Pericardium fibroblast (primary cell): ENCODE data around the gene PARP6. TPM values are rescaled to one million over a fixed set of nuclear protein-coding genes. Genes with fewer than 3 reads are reported as not detected.

Experiments
- total RNA-seq: library from RNA; depleted of rRNA; stranded (reverse); fragments of >200 nt; gene quantifications from 2 replicates; pipeline ENCODE4 v1.2.3, GENCODE V29; 2015

PARP6 gene
- 23.3 and 39.4 TPM in 2 replicates for total RNA-seq

GRCh38 chr15:72272213-72272996 is at the start of gene PARP6:
Gene PARP6 (minus strand): TSS chr15:72272554. CDS start chr15:72267477, 5,077 bp downstream.

GRCh38 chr15:72319985-72320671 is 47.8 kb upstream of the PARP6 start, which contains the start of gene CELF6:
Gene CELF6 (minus strand): TSS chr15:72320157. CDS start chr15:72319874, 283 bp downstream.

GRCh38 chr15:72231066-72231832 is 41.1 kb downstream of the PARP6 start, which contains the start of gene PKM:
Gene PKM (minus strand): TSS chr15:72231190. CDS start chr15:72219097, 12,093 bp downstream.

GRCh38 chr15:72197460-72198355 is 74.6 kb downstream of the PARP6 start, which contains the start of gene GRAMD2A:
Gene GRAMD2A (minus strand): TSS chr15:72197787.

Other genes with a start within 250 kb of the PARP6 start
- gene MYO9A, start 154.4 kb downstream of the PARP6 start, total RNA-seq = 12.0 and 14.4 TPM in 2 replicates
- gene SENP8, start 154.2 kb downstream of the PARP6 start, total RNA-seq = 1.7 and 2.6 TPM in 2 replicates
- 0.12 and 0.26 TPM in 2 replicates for gene GRAMD2A, start 74.8 kb downstream of the PARP6 start, total RNA-seq
- 538 and 967 TPM in 2 replicates for gene PKM, start 41.4 kb downstream of the PARP6 start, total RNA-seq
- 0.23 and 0.43 TPM in 2 replicates for gene CELF6, start 47.6 kb upstream of the PARP6 start, total RNA-seq
- gene HEXA, start 103.5 kb upstream of the PARP6 start, total RNA-seq = 117 and 147 TPM in 2 replicates
- gene TMEM202, start 125.8 kb upstream of the PARP6 start, total RNA-seq = not detected in 2 replicates
- gene ARIH1, start 201.8 kb upstream of the PARP6 start, total RNA-seq = 26.3 and 34.9 TPM in 2 replicates